GM12878 (cell line): ENCODE results near the gene TIPRL. TPM values are rescaled to one million over a fixed set of nuclear protein-coding genes. Genes with fewer than 3 reads are reported as not detected.

ENCODE experiments used
- BCL11A ChIP-seq: IDR thresholded peaks from 2 replicates; pipeline ENCODE4 v1.6.1; 2011; ENCODE audit warnings: low read depth, low read length
- CTCF ChIP-seq, 3 experiments: IDR thresholded peaks in 2 of 3; conservative IDR thresholded peaks in 1 of 3; 2 replicates each; pipeline ENCODE4 v1.5.1; 2011; ENCODE audit warnings: low read depth in 3 of 3, low read length in 3 of 3, mild to moderate bottlenecking in 3 of 3, control low read depth in 2 of 3, moderate library complexity in 2 of 3, inconsistent platforms in 1 of 3, mixed read lengths in 1 of 3; ENCODE audit not compliant: control insufficient read depth in 2 of 3, insufficient read depth in 1 of 3; ENCODE audit errors: extremely low read depth in 1 of 3
- ESRRA ChIP-seq: IDR thresholded peaks from 2 replicates; pipeline ENCODE4 v1.6.1; 2012; ENCODE audit warnings: mild to moderate bottlenecking, low read length, improper control_type of control experiment
- EZH2 ChIP-seq: IDR thresholded peaks from 2 replicates; pipeline ENCODE4 v1.6.1; 2012; ENCODE audit warnings: low read depth, mild to moderate bottlenecking, control low read depth, inconsistent platforms, low read length, borderline replicate concordance; ENCODE audit not compliant: control insufficient read depth
- FOXM1 ChIP-seq: IDR thresholded peaks from 2 replicates; pipeline ENCODE4 v1.6.1; 2012; ENCODE audit warnings: low read depth, mild to moderate bottlenecking, inconsistent platforms, low read length, moderate library complexity
- LARP7 ChIP-seq: fragments of 450-650 bp; IDR thresholded peaks from 2 replicates; pipeline ENCODE4 v1.6.1; 2017; ENCODE audit warnings: mild to moderate bottlenecking
- PAX5 ChIP-seq: IDR thresholded peaks from 2 replicates; pipeline ENCODE4 v1.6.1; 2011; ENCODE audit warnings: low read depth, low read length, borderline replicate concordance
- RAD21 ChIP-seq: IDR thresholded peaks from 2 replicates; pipeline ENCODE4 v1.6.1; 2011; ENCODE audit warnings: mild to moderate bottlenecking, low read depth, low read length, moderate library complexity; ENCODE audit not compliant: insufficient read depth
- SIX5 ChIP-seq: IDR thresholded peaks from 2 replicates; pipeline ENCODE4 v1.6.1; 2011; ENCODE audit warnings: mild to moderate bottlenecking, low read depth, low read length, moderate library complexity; ENCODE audit not compliant: severe bottlenecking
- TARDBP ChIP-seq: IDR thresholded peaks from 2 replicates; pipeline ENCODE4 v1.6.1; 2016; ENCODE audit warnings: borderline replicate concordance
- TBL1XR1 ChIP-seq: IDR thresholded peaks from 2 replicates; pipeline ENCODE4 v1.6.1; 2012; ENCODE audit warnings: low read depth, low read length, improper control_type of control experiment
- polyA plus RNA-seq, 11 experiments: library from polyadenylated mRNA; depleted of rRNA in 4 of 11; unstranded in 6 of 11; stranded (reverse) in 5 of 11; fragments of >200 nt; fragmentation: Nextera tagmentation in 4 of 11; fragmentation: Illumina TruSeq in 1 of 11; extraction: Ambion mirVana in 4 of 11; extraction: Trizol in 1 of 11; gene quantifications; 1 replicate in 1 of 11; 2 replicates in 10 of 11; pipeline versions ENCODE4 v1.2.1 to v1.2.3, GENCODE V29; 2011 to 2016; ENCODE audit warnings: inconsistent platforms in 2 of 11, missing spikeins in 2 of 11, low read depth in 1 of 11
- total RNA-seq, 4 experiments: library from RNA; depleted of rRNA in 3 of 4; stranded (reverse); fragments of >200 nt in 3 of 4; fragmentation: Illumina TruSeq in 1 of 4; extraction: Trizol in 1 of 4; gene quantifications; 2 replicates each; pipeline versions ENCODE4 v1.2.1 to v1.2.3, GENCODE V29; 2013 to 2021
- TF ChIP-seq, protein P1 (sequence below): fragments of 450-650 bp; IDR thresholded peaks from 2 replicates; pipeline ENCODE4 v1.6.1; 2017; ENCODE audit warnings: mild to moderate bottlenecking, moderate library complexity

Gene TIPRL
- total and polyA plus RNA-seq, 10 of the 15 experiments (the other 5 are each of a cell fraction or from before 2014, with no cell fraction given), result 36.4 to 72.1 (median 49.9) TPM

DNA sequence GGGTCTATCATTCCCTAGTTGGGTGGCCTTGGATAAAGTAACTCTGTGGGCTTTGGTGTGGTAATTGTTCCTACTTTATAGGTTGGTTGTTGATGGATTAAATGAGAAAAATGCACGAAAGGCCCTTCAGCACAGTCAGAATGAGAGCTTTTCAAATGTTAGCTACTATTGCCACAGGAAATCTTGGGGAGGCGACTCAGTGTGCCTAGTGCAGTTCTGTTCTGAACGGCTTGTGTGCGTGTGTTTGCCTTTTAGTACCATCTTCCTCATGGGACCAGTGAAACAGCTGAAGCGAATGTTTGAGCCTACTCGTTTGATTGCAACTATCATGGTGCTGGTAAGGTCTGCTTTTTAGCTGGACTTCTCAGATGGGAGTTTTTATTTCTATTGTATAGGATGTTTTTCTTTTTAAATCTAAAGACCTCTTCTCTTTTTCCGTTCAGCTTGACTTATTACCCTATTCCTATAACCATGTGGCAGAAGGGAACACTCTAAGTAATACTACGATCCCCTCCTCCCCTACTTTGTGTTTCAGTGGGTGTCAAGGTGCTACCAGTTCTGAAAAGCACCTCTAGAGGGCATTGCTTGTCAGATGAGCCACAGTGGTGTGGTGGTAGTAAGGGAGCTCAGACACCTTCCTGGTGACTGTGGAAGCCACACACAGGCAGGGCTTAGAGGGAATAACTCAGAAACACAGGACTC is 56.2 kb downstream of the TIPRL start (continued):
- TF ChIP-seq SIX5, result no peak
- no peak for TF ChIP-seq PAX5
- TF ChIP-seq ESRRA, result no peak
- no peak for TF ChIP-seq BCL11A
- TF ChIP-seq RAD21, result peak; percentile 69
- no peak for TF ChIP-seq TARDBP
- TF ChIP-seq LARP7, result no peak
- no peak for TF ChIP-seq FOXM1
- no peak for TF ChIP-seq EZH2
- TF ChIP-seq TBL1XR1, result no peak
- TF ChIP-seq, protein P1, sequence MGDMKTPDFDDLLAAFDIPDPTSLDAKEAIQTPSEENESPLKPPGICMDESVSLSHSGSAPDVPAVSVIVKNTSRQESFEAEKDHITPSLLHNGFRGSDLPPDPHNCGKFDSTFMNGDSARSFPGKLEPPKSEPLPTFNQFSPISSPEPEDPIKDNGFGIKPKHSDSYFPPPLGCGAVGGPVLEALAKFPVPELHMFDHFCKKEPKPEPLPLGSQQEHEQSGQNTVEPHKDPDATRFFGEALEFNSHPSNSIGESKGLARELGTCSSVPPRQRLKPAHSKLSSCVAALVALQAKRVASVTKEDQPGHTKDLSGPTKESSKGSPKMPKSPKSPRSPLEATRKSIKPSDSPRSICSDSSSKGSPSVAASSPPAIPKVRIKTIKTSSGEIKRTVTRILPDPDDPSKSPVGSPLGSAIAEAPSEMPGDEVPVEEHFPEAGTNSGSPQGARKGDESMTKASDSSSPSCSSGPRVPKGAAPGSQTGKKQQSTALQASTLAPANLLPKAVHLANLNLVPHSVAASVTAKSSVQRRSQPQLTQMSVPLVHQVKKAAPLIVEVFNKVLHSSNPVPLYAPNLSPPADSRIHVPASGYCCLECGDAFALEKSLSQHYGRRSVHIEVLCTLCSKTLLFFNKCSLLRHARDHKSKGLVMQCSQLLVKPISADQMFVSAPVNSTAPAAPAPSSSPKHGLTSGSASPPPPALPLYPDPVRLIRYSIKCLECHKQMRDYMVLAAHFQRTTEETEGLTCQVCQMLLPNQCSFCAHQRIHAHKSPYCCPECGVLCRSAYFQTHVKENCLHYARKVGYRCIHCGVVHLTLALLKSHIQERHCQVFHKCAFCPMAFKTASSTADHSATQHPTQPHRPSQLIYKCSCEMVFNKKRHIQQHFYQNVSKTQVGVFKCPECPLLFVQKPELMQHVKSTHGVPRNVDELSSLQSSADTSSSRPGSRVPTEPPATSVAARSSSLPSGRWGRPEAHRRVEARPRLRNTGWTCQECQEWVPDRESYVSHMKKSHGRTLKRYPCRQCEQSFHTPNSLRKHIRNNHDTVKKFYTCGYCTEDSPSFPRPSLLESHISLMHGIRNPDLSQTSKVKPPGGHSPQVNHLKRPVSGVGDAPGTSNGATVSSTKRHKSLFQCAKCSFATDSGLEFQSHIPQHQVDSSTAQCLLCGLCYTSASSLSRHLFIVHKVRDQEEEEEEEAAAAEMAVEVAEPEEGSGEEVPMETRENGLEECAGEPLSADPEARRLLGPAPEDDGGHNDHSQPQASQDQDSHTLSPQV, result no peak
- peak; percentile 63 to 80 (median 79) for TF ChIP-seq CTCF (IDR thresholded peaks at IDR 0.05 in 2 of 3, conservative IDR thresholded peaks at IDR 0.05 in 1 of 3; ENCODE audit: control insufficient read depth in 2 of 3, extremely low read depth in 1 of 3, insufficient read depth in 1 of 3, low read depth in 3 of 3, low read length in 3 of 3)
